Endometrium (tissue), 2 donors: ENCODE data around the gene KLHDC10.
"Not testable (repeated sequence)": the region's sequence is repeated elsewhere in the genome, so short reads cannot be mapped to it uniquely, and the experiment has no call there.

Experiments
- FAIRE-seq: peaks from 2 replicates; lab custom pipeline; 2012; peaks lifted over from hg19 to GRCh38; lab: Jason Lieb, UNC
- donor health status: control.
- donor health status: control.

Gene KLHDC10

DNA sequence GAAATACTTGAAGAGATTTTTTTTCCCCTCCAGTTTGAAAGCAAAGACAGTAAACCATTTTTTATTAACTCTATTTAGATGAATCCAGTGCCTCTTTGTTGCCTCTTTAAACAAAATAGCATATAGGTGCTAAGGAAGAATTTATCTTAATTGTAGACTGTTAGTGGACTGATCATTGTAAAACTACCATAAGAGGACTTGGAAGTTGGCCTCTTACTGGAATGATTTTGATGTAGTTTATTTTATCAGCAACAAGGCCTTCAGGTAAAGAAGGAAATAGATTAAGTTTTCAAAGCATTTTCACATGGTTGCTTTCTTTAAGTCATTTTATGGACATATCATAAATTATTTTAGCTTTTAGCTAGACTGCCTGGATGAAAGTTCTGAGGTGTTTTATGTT, 53.2 kb downstream of the KLHDC10 start:
- no peak for FAIRE-seq

DNA sequence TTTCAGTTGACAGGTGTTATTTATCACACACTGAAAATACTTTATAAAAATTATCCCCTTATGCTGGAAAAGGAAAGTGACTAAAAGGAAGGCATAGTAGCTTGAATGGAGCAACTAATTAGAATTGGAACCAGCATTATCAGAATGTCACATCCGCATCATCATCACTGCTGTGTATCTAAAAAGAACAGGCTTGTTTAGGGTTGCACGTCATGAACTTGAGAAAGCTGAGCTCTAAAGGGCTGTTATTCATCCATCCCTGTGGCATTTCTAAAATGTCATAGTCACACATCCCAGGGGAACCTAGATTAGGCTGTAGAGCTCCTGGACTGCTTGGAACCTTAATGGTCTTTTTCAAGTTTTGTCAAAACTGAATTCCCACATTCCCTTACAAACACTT, 54.4 kb downstream of the KLHDC10 start:
- FAIRE-seq = no peak

DNA sequence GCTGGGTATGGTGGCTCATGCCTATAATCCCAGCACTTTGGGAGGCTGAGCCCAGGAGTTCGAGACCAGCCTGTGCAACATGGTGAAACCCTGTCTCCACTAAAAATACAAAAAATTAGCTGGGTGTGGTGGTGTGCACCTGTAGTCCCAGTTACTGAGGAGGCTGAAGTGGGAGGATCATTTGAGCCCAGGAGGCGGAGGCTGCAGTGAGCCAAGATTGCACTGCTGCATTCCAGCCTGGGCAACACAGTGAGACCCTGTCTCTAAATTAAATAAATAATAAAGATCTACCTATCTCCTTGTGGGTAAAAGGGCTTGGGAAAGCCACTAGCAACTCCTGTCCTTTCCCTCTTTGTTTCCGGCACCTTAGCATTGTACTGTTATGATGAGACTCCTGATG, 56.5 kb downstream of the KLHDC10 start:
- FAIRE-seq = not testable (repeated sequence)

DNA sequence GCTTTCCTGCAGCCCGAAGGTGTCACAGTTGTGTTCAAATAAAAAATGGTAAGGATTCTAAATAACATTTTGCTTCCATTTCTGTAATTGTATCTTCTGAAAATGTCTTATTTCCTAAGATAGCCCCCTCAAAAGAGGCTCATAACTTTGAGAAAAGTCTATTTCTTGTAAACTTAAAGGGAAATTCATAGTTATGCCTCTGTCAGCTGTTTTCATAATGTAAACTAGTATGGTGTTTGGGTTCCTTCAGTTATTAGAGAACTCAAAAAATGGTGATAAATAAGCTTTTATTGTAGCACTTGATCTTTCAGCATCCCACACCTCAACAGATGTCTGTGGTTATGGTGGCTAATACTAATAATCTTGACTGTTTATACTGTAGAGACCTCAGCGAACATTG, 57.1 kb downstream of the KLHDC10 start:
- no peak for FAIRE-seq

DNA sequence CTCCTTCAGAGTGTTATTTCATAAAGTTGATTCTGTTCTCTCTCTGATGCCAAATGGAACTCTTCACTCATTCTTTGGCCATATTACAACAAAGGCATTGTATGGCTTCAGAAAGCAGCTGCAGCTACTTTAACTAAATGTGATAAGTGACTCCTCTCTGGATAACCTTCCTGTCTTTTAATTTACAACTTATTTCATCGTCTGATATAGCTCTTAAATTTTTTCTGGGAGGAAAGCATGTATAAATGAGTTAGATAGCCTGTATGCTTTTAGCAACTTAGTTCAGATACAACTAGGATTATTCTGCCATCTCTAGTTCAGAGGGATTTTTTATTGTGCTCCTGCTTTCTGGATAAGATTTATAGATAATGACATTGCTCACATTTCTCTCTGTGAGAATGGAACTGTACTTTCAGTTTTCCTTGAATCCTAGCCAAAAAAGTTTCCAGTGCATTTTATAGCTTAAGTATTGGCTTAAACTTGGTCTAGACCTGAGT, 57.5 kb downstream of the KLHDC10 start:
- no peak for FAIRE-seq

DNA sequence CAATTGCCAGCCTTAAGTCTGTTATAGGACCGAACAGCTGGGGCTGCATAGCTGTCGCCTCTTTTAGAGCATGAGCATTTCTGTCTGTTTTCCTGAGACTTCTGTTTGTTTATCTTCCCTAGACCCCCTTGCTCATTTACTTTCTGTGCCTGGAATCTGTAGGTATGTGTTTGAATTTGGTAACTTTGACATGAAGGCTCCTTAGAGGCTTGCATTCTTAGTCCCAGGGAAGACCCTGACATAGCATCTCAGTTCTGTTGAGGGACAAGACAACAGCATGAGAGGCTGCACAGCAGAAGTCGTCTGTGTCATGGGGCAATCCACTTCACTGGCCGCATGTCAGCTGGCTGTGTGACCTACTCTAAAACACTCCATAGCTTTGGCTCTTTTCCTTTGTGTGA, 58.7 kb downstream of the KLHDC10 start:
- no peak for FAIRE-seq

DNA sequence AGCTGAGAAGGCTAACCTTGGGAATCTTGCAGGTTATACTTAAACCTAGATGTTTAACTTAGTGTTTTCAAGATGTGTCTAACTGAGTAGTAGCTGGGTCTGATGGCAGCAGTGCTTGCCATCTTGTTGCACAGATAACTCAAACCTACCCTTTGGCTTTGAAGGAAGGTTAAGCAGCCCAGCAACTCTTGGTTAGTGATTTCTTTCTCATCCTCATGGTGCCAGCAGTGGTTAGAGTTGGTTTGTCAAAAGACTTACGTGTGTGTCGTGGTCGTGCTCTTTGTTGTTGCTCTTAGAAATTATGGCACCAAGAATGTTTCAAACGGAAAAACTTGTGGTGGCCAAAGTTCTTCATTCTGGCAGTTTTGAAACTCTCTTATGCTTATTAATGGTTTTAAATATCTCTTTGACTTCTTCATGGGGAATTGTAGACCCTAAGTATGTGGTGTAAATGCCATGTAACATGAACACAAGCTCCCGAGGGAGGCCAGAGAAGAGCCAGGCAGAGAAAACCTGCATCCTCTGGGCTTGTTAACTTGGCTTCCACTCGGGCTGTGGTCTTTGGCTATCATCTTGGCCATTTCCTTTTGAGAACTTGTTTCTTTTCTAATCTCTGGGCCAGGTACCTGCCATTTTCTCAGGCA, 61.0 kb downstream of the KLHDC10 start:
- no peak for FAIRE-seq

DNA sequence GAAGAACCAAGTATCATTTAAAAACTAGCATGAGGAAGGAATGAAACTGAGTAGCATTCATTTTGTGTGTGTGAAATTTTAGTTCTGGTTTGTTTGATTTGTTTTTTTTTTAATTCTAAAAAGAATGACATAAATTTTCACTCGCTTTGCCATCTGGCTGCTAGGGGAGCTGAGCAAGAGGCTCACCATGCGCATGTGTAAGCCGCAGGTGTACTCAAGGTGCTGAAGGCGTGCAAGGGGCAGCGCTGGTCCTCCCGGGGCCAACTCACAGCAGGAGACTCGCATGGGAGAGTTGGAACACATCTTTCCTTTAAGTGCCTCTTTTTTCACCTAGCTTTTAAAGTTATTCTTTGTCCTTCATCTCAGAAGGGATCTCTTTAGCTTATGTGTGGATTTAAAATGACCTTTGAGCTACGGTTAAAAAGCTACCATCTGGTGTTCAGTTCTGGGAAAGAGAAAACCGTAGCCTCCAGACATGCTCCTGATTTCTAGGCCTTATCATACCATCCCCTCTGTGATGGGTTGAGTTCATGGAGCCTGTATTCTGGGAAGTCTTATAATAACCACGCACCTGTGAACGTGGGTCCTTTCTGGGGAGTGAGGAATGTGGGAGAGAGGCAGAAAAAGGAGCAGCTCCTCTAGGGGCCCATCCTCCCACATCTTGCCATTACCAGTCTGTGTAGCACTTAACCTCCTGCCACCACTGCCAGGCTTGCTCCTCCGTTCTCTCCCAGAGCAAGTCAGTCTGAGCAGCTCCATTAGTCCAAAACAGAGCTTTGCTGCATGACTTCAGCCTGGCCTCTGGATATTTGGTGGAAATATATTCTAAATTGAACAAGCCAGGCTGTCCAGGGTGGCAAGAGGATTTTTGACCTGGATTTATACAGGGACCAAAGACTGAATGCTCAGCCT, 61.9 kb downstream of the KLHDC10 start:
- FAIRE-seq = no peak

DNA sequence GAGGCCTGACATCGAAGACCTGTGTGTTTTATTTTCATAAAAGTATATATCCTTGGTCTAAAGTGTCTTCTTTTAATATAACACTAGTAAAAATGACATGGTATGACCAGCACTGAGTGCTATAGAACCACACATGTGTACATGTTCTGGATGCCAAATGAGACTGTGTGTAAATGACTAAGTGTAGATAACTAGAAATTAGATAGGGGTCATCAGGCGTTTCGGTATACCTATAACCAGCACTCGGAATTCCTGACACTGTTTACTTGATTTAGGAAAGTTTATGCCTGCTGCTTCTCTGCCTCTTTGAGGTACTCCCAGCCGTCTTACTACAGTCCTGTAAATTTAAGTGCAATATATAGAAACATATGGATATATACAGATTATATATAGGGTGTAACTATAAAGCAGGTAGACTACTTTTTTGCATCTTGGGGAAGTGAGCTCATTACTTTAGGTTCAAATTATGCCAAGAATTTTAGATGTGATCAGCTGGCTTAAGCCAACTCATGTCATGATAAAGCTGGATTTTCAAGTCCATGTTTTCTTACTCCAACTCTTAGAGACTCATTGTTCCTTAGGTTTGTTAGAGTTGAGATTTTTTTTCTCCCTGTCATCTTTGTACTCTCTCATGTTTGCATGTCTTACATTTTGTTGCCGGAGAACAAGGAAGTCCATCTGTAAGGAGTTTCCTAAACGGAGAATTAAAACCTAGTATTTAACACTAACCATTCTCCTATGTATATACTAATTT, 62.9 kb downstream of the KLHDC10 start:
- no peak for FAIRE-seq

DNA sequence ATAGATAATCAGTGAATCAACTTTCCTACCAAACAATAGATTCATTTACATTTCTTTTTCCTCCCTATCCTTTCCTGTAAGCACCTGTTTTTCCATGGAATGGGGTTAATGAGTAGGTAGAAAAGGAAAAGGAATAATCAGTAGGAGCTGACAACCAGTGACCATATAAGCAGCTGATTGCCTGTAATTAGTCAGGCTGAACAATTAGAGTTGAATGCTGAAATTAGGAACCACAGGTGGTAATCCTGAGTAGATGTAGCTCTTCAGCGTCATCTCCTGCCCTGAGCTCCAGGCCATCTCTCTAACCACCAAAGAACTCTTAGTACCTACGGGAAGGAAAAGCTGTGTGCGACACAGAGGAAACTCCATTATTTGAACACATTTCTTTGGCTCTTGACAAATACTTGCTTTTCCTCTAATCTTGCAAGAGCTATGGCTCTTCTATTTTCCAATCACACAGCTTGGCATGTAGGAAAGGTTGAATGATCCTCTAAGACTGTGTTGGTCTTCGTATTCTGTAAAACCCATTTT, 63.8 kb downstream of the KLHDC10 start:
- FAIRE-seq = no peak

DNA sequence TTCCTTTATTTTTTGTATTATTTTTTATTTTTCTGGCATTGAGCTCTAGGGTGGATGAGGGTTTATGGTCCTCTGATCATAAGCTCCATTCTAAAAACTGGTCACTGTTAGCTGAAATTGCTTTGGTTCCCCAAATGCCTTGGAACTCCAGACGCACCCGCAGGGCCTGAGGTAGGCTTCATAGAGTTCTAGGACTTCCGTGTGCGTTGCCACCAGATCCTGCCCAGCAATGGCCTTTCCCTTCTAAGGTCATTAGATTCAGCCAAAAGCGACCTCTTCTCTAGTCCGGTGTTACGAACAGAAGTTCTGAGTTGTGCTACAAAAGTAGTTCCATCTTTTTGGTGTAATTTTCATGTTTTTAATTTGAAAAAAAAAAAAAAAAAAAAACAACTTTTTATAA, 64.4 kb downstream of the KLHDC10 start:
- FAIRE-seq = no peak

DNA sequence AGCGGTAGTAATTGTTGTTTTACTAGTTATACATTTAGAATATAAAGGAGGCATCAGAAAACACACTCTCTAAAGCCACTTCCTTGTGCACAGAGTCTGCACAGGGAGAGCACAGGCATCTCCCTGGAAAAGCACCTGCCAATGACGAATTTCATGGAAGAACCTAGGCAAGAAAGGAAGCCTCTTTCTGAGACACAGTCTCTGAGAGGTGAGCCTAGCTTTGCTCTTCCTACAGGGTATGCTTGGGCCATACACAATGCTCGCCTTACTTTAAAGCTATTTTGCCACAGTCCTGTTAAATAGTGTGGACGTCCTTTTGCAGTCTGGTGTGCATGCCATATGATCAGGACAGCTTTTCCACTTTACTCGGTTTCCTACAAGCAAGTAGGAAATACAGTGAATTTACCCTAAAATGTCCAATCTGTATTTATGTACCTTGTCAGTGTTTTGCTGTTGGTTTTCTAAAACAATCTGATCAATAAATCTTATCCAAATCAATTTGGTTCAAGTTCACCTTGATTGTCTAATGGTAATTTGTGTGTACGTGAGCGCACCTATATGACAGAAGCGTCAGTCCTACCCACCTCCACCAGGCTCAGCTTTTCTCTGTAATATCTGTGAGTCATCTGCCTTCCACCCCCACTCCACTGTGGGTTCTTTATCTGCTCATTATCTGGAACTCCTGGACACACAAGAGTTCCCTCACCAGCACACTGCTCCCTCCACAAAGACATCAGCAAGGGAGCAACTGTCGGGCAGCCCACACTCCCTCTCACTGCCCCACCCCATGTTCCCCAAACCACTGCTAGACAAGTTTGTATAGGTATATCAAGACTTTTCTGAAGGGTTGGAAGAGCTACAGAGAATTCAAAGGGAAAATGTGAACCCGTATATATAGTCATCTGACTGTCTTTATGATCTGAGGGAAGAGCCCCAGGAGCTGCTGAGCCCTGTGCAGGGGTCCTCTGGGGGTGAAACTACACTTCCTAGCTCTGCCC, 65.2 kb downstream of the KLHDC10 start:
- no peak for FAIRE-seq

DNA sequence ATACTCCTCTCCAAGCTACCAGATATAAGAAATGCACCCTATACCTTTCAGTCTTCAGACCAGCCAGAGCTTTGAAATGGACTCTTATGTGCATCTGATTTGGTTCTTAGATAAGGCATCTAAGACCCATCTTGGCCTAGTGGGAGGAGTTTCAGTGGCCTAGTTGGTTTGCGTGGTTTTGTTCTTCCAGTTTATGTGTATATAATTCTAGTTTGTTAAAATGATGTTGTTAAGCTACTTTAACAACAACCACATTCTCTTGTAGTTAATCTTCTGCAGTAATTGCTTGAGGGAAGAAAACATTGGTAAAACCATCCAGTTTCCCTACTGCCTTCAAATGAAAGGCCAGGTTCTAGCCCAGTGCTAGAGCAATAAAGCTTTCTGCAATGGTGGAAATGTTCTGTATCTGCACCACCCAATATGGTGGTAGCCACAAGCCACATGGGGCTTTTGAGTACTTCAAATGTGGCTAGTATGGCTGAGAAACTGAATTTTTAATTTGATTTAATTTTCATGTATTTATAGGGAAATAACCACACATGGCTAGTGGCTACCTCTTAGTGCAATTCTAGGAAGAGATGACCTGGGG, 66.3 kb downstream of the KLHDC10 start:
- FAIRE-seq = no peak

DNA sequence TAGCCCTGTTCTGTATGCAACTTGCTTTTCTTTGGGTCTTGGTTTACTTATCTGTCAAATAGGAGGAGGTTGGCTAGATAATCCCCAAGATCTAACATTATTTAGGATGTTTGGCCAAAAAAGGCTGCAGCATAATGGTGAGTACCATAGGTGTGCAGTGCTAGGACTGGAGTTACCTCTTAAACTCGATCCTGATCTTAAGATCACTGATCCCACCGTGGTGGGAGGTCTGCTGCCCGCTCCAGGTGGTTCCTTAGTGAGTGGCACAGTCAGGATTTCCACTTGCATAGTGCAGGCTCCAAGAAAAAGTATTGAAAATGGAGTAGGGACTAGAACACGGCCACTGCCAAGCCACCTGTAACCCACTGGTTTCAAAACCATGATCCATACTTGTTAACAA, 66.9 kb downstream of the KLHDC10 start:
- no peak for FAIRE-seq

DNA sequence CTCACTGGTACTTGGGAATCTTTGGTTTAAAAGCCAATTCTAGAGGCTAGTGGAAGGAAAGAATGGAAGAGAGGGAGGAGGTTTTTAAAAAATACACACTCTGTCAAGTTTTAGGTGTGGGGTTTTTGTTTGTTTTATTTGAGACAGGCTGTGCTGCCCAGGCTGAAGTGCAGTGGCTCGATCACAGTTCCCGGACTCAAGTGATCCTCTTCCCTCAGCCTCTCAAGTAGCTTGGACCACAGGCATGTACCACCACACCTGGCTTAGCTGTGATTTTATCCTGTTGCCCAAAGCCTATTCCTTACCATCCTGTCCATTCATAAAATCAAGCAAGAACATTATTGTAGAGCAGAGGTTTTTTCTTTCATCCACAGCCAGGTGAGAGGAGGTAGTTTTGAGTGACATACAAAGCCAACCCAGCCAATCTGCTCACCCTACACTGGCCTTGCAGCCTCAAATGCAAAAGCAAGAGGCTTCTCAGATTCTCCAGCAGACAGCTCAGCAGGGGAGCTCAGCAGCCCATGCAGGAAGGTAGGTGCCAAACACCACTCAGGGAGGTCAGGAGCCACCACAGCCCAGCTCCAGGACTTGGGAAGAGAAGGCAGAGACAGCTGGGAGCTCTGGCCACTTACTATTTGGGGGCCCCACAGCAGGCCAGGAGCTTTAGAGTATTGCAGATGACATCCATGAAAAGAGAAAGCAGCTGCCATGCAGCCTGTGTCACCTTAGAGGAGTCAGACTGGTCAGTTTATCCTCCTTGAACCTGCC, 69.0 kb downstream of the KLHDC10 start:
- no peak for FAIRE-seq

DNA sequence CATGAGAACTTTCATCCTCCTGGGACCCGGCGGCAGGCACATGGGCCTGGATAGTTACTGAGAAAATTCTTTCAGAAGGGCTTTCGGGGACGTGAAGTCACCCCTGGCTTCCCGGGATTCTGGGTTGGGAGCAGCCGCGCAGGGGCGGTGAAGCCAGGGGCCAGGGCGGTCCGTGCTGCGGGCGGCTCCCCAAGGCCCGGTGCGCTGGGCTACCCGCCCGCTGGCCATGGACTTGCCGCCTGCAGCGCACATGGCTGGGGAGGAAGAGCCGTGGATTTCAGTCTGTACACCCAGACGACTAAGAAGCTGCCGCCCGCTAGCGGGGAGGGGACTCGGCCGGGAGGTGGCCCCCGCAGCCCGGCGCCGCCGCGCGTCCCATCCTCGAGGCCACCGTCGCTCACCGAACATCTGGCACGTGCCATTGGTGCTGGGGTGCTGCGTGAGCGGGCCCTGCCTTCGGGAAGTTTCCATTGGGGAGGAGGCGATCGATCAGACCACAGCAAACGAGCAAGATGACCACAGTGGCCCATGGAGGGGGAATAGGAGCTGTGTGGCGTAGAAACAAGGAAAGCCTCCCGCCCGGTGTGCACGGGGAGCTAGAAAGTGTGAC, 70.3 kb downstream of the KLHDC10 start:
- FAIRE-seq = no peak

DNA sequence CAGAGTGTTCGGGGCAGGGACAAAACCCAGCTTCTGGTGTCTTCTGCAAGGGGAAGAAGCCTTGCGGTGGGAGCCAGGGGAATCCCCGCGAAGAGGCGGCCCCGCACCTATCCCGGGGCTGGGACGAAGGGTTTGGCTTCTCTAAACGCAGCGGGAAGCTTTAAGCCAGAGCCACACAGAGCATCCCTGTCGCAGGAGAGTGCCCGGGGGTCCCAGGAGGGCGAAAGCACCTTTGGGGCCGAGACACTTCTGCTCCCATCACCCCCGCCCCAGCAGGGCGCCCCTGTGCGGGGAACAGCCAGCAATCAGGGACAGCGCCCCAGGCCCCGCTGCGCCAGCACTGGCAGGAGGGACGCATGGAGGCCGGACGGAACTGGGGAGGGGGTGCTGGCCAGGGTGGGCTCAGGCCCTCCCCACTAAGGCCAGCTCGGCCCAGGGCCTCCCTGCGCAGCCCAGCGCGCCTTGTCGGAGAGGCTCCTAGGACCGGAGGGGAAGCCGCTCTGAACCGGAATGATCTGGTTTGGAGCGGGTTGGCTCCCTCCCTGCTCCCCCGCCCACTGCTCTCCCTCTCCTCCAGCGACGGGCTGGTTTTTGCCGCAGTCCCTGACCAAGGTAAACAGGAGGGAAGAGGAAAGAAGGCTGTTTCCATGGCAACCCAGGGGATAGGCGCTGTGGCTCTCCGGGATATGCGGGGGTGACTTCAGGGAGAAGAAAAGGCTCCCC, 71.0 kb downstream of the KLHDC10 start:
- FAIRE-seq = no peak

DNA sequence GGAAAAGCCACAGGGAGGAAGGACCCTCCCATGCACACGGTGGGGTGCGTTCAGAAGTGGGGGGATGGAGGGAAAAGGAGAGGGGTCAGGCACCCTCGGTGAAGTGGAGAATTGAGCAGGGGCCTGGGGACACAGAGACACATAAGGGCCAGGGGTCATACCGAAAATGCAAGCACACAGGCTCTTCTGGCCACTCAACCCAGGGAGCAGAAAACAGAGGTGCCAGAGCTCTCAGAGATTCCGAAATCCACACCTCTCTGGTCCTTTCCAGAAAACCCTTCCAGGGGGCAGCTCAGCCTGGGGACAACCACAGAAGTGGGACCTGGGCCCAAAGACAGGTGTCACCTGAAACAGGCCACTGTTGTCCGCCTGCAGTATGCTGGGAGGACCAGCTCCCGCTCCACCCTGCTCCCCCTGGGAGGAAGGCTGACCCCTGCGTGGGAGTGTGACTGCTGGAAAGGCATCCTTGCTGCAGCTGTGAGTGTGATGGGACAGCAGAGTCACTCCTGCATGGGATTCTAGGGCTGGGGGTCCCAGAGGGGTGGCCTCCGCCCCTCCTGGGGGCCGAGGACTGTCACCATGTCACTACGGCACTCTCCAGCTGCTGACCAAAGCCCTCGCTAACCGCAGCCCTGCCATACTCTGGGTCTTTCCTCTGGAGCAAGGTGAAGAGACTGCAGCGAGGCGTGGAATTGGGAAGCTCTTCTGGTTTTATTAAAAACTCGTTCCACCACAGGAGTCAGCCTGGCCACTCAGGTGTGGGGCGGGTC, 71.7 kb downstream of the KLHDC10 start:
- FAIRE-seq = no peak
